Naive thymus-derived CD4-positive, alpha-beta T cell (primary cell): Measurements from ENCODE around the gene DCUN1D3. TPM values are rescaled to one million over a fixed set of nuclear protein-coding genes. Genes with fewer than 3 reads are reported as not detected.

Experiments
- ATAC-seq: fragments of 150-1000 bp; cut with Tn5 transposase; 2 replicates; pipeline ENCODE4 v1.10.0; 2021; ENCODE audit warnings: mild to moderate bottlenecking, moderate library complexity
- CTCF ChIA-PET: fragments of 350-600 bp; sonication (Branson Sonifier 250); formaldehyde crosslinking; loops from one replicate; lab custom pipeline; 2021; ENCODE audit warnings: antibody characterized with exemption; lab: Charles Lee
- POLR2A ChIA-PET: fragments of 350-600 bp; sonication (Branson Sonifier 250); formaldehyde crosslinking; loops from one replicate; lab custom pipeline; 2021; ENCODE audit warnings: antibody characterized with exemption, inconsistent platforms; lab: Charles Lee
- DNase-seq, 9 donors: peaks; one replicate each; pipeline versions ENCODE4 v3.0.0 to v3.0.0-alpha.2; 2020 to 2022; ENCODE audit warnings: mixed read lengths in 1 of 9
- H3K27ac ChIP-seq: one replicate; pipeline ENCODE4 v1.7.0; 2013; ENCODE audit warnings: mild to moderate bottlenecking, low read depth, low read length, moderate library complexity
- H3K27me3 ChIP-seq, 2 donors: one replicate each; pipeline ENCODE4 v1.7.0; 2013; ENCODE audit warnings: low read length in 2 of 2, mild to moderate bottlenecking in 2 of 2, moderate library complexity in 2 of 2; ENCODE audit not compliant: control insufficient read depth in 2 of 2, insufficient read depth in 2 of 2
- H3K36me3 ChIP-seq, 3 experiments: 1 replicate in 2 of 3; 2 replicates in 1 of 3; pipeline ENCODE4 v1.7.0; 2013; ENCODE audit warnings: low read length in 3 of 3, mild to moderate bottlenecking in 3 of 3, moderate library complexity in 1 of 3; ENCODE audit not compliant: insufficient read depth in 3 of 3, control insufficient read depth in 2 of 3
- H3K4me1 ChIP-seq, 2 donors: one replicate each; pipeline ENCODE4 v1.7.0; 2013; ENCODE audit warnings: low read length in 2 of 2, mild to moderate bottlenecking in 2 of 2, moderate library complexity in 1 of 2; ENCODE audit not compliant: control insufficient read depth in 2 of 2, insufficient read depth in 2 of 2
- H3K4me3 ChIP-seq: 2 replicates; pipeline ENCODE4 v1.7.0; 2013; ENCODE audit warnings: mild to moderate bottlenecking, low read length
- H3K9me3 ChIP-seq, 3 experiments: 1 replicate in 2 of 3; 2 replicates in 1 of 3; pipeline ENCODE4 v1.7.0; 2013; ENCODE audit warnings: low read length in 3 of 3; ENCODE audit not compliant: control insufficient read depth in 2 of 3
- H3K27ac Mint-ChIP-seq, 9 donors: one replicate each; pipeline ENCODE4 v1.8.0; 2020 to 2022; ENCODE audit warnings: mixed read lengths in 9 of 9, mild to moderate bottlenecking in 8 of 9, moderate library complexity in 5 of 9, inconsistent platforms in 2 of 9
- H3K27me3 Mint-ChIP-seq, 5 donors: one replicate each; pipeline ENCODE4 v1.8.0; 2021 to 2022; ENCODE audit warnings: mixed read lengths in 5 of 5, mild to moderate bottlenecking in 1 of 5
- H3K36me3 Mint-ChIP-seq, 5 donors: one replicate each; pipeline ENCODE4 v1.8.0; 2020 to 2022; ENCODE audit warnings: mixed read lengths in 5 of 5, mild to moderate bottlenecking in 3 of 5, inconsistent platforms in 1 of 5
- H3K4me1 Mint-ChIP-seq, 7 donors: one replicate each; pipeline ENCODE4 v1.8.0; 2020 to 2022; ENCODE audit warnings: mixed read lengths in 7 of 7, mild to moderate bottlenecking in 3 of 7, inconsistent platforms in 1 of 7
- H3K4me3 Mint-ChIP-seq, 10 donors: one replicate each; pipeline ENCODE4 v1.8.0; 2020 to 2022; ENCODE audit warnings: mild to moderate bottlenecking in 10 of 10, mixed read lengths in 10 of 10, moderate library complexity in 6 of 10, inconsistent platforms in 2 of 10
- H3K9me3 Mint-ChIP-seq, 11 donors: one replicate each; pipeline ENCODE4 v1.8.0; 2020 to 2022; ENCODE audit warnings: mixed read lengths in 11 of 11, mild to moderate bottlenecking in 4 of 11, inconsistent platforms in 1 of 11, moderate library complexity in 1 of 11
- intact Hi-C, 2 donors: fragments of 100-400 bp; cut with micrococcal nuclease; formaldehyde crosslinking; loops; one replicate each; pipeline ENCODE4 v1.15.1; 2023
- polyA plus RNA-seq, 2 donors: library from polyadenylated mRNA; unstranded; fragments of 300-500 nt; fragmentation: Illumina TruSeq; gene quantifications; one replicate each; pipeline ENCODE4 v1.2.3, GENCODE V29; 2021
- total RNA-seq, 6 experiments: library from RNA in 5 of 6; stranded (reverse) in 5 of 6; gene quantifications; 1 replicate in 5 of 6; 2 replicates in 1 of 6; pipeline ENCODE4 v1.2.3 and lab custom pipeline; 2021 to 2026

The DCUN1D3 gene
- total and polyA plus RNA-seq, 7 experiments from 2014 or later = 0.82 to 15.7 (median 5.1) TPM

- ATAC-seq (no peak), DNase-seq (no peak)
- CTCF ChIA-PET = no interaction called here
- Mint-ChIP-seq H3K4me1 (peaks cover 7 to 25% (median 20%) of the 10 kb centered on the region in 7 donors), H3K27me3 (no peaks in the 10 kb centered on the region), H3K27ac (no peak overlapping the region), H3K9me3 (peaks cover 0 to 2% (median 0%) of the 10 kb centered on the region in 11 donors), H3K36me3 (peaks cover 0 to 38% (median 19%) of the 10 kb centered on the region in 5 donors), H3K4me3 (no peak overlapping the region)
- H3K36me3 ChIP-seq = peaks cover 0 to 7% (median 0%) of the 10 kb centered on the region in 3 experiments
- H3K4me1 ChIP-seq = peaks cover 0 to 4% of the 10 kb centered on the region in 2 donors
- H3K27ac ChIP-seq = no peak overlapping the region
- intact Hi-C loops = no loop called here
- H3K27me3 ChIP-seq = no peaks in the 10 kb centered on the region
- no peaks in the 10 kb centered on the region for H3K9me3 ChIP-seq
- no peak overlapping the region for H3K4me3 ChIP-seq
- POLR2A ChIA-PET = no interaction called here
Measured at GRCh38 chr16:20887207-20887606, 13.0 kb downstream of the DCUN1D3 start.

- peaks cover 0 to 34% (median 14%) of the 10 kb centered on the region in 5 donors for H3K36me3 Mint-ChIP-seq
- no peak overlapping the region for H3K27ac Mint-ChIP-seq
- no peaks in the 10 kb centered on the region for H3K27me3 Mint-ChIP-seq
- ChIA-PET POLR2A (no interaction called here), CTCF (no interaction called here)
- no peak for ATAC-seq
- Histone ChIP-seq H3K4me3 (no peak overlapping the region), H3K36me3 (no peaks in the 10 kb centered on the region), H3K4me1 (peaks cover 0 to 4% of the 10 kb centered on the region in 2 donors), H3K27me3 (no peaks in the 10 kb centered on the region), H3K9me3 (no peaks in the 10 kb centered on the region), H3K27ac (no peak overlapping the region)
- DNase-seq = no peak
- no peak overlapping the region for H3K4me3 Mint-ChIP-seq
- intact Hi-C loops = no loop called here
- peaks cover 0 to 2% (median 0%) of the 10 kb centered on the region in 11 donors for H3K9me3 Mint-ChIP-seq
- H3K4me1 Mint-ChIP-seq = peaks cover 7 to 30% (median 19%) of the 10 kb centered on the region in 7 donors
Measured at GRCh38 chr16:20886320-20886719, 13.8 kb downstream of the DCUN1D3 start.

GRCh38 chr16:20884240-20884556 lies 16.0 kb downstream of the DCUN1D3 start:
- intact Hi-C loops = loop anchor here in 1 of 2 donors (2.0 kb wide), 1 partner anchor 17 kb away; the partner anchor contains the start of genes DCUN1D3 and LYRM1
- DNase-seq (no peak), ATAC-seq (no peak)
- POLR2A ChIA-PET = no interaction called here
- H3K27ac Mint-ChIP-seq = peak overlapping the region in 4 of 9 donors; percentile 13 to 68 (median 42)
- H3K4me3 Mint-ChIP-seq = peak overlapping the region in 1 of 10 donors; percentile 58
- H3K27me3 Mint-ChIP-seq = no peaks in the 10 kb centered on the region
- no peak overlapping the region for H3K27ac ChIP-seq
- CTCF ChIA-PET = no interaction called here
- H3K36me3 Mint-ChIP-seq = peaks cover 0 to 34% (median 14%) of the 10 kb centered on the region in 5 donors
- no peaks in the 10 kb centered on the region for H3K9me3 ChIP-seq
- H3K9me3 Mint-ChIP-seq = peaks cover 0 to 2% (median 0%) of the 10 kb centered on the region in 11 donors
- H3K27me3 ChIP-seq = no peaks in the 10 kb centered on the region
- peaks cover 0 to 4% of the 10 kb centered on the region in 2 donors for H3K4me1 ChIP-seq
- H3K36me3 ChIP-seq = no peaks in the 10 kb centered on the region
- H3K4me1 Mint-ChIP-seq = peaks cover 7 to 44% (median 22%) of the 10 kb centered on the region in 7 donors
- no peak overlapping the region for H3K4me3 ChIP-seq

- H3K4me3 Mint-ChIP-seq = peak overlapping the region in 1 of 10 donors; percentile 58
Measured at GRCh38 chr16:20883554-20884239, 16.5 kb downstream of the DCUN1D3 start.

GRCh38 chr16:20881503-20881878 lies 18.7 kb downstream of the DCUN1D3 start:
- ChIA-PET CTCF (no interaction called here), POLR2A (no interaction called here)
- H3K4me3 ChIP-seq = no peak overlapping the region

More at GRCh38 chr16:20883554-20884239, 16.5 kb downstream of the DCUN1D3 start:
- Mint-ChIP-seq H3K36me3 (peaks cover 0 to 34% (median 14%) of the 10 kb centered on the region in 5 donors), H3K27ac (peak overlapping the region in 3 of 9 donors; percentile 25 to 68 (median 46)), H3K4me1 (peaks cover 7 to 49% (median 22%) of the 10 kb centered on the region in 7 donors), H3K27me3 (no peaks in the 10 kb centered on the region), H3K9me3 (peaks cover 0 to 2% (median 0%) of the 10 kb centered on the region in 11 donors)
- H3K36me3 ChIP-seq = peaks cover 0 to under 1% (median 0%) of the 10 kb centered on the region in 3 experiments
- no peaks in the 10 kb centered on the region for H3K9me3 ChIP-seq
- intact Hi-C loops = loop anchor here in 1 of 2 donors (2.0 kb wide), 1 partner anchor 17 kb away; the partner anchor contains the start of genes DCUN1D3 and LYRM1
- no peak for ATAC-seq
- no peaks in the 10 kb centered on the region for H3K27me3 ChIP-seq
- H3K4me1 ChIP-seq = peaks cover 0 to 4% of the 10 kb centered on the region in 2 donors
- DNase-seq = no peak
- H3K4me3 ChIP-seq = no peak overlapping the region
- no peak overlapping the region for H3K27ac ChIP-seq
- POLR2A ChIA-PET = no interaction called here
- CTCF ChIA-PET = no interaction called here

GRCh38 chr16:20880867-20881502 lies 19.2 kb downstream of the DCUN1D3 start:
- peaks cover 7 to 57% (median 19%) of the 10 kb centered on the region in 7 donors for H3K4me1 Mint-ChIP-seq

More at GRCh38 chr16:20881503-20881878, 18.7 kb downstream of the DCUN1D3 start:
- intact Hi-C loops = no loop called here
- no peak for DNase-seq
- no peaks in the 10 kb centered on the region for H3K27me3 Mint-ChIP-seq
- peak overlapping the region in 1 of 9 donors; percentile 4 for H3K27ac Mint-ChIP-seq
- H3K4me3 Mint-ChIP-seq = no peak overlapping the region
- Histone ChIP-seq H3K27ac (no peak overlapping the region), H3K4me1 (peaks cover 0 to 4% of the 10 kb centered on the region in 2 donors), H3K27me3 (no peaks in the 10 kb centered on the region), H3K36me3 (peaks cover 0 to 5% (median 0%) of the 10 kb centered on the region in 3 experiments), H3K9me3 (no peaks in the 10 kb centered on the region)
- H3K9me3 Mint-ChIP-seq = peaks cover 0 to 4% (median 0%) of the 10 kb centered on the region in 11 donors
- no peak for ATAC-seq
- H3K36me3 Mint-ChIP-seq = peaks cover 0 to 32% (median 11%) of the 10 kb centered on the region in 5 donors
- H3K4me1 Mint-ChIP-seq = peaks cover 7 to 56% (median 22%) of the 10 kb centered on the region in 7 donors

More at GRCh38 chr16:20880867-20881502, 19.2 kb downstream of the DCUN1D3 start:
- peaks cover 0 to 4% of the 10 kb centered on the region in 2 donors for H3K4me1 ChIP-seq
- H3K36me3 ChIP-seq = peaks cover 0 to 5% (median 0%) of the 10 kb centered on the region in 3 experiments
- intact Hi-C loops = no loop called here
- peaks cover 0 to 5% (median 0%) of the 10 kb centered on the region in 11 donors for H3K9me3 Mint-ChIP-seq
- H3K36me3 Mint-ChIP-seq = peaks cover 0 to 33% (median 8%) of the 10 kb centered on the region in 5 donors
- POLR2A ChIA-PET = no interaction called here
- ATAC-seq (no peak), DNase-seq (no peak)
- H3K4me3 ChIP-seq = no peak overlapping the region
- H3K9me3 ChIP-seq = no peaks in the 10 kb centered on the region
- no peaks in the 10 kb centered on the region for H3K27me3 Mint-ChIP-seq
- H3K27ac ChIP-seq = no peak overlapping the region
- H3K27ac Mint-ChIP-seq = peak overlapping the region in 2 of 9 donors; percentile 4 to 12
- CTCF ChIA-PET = no interaction called here
- H3K4me3 Mint-ChIP-seq = no peak overlapping the region
- H3K27me3 ChIP-seq = no peaks in the 10 kb centered on the region
